Neural progenitor cell (in vitro differentiated cells): ENCODE measurements around the gene GPR39. TPM values are rescaled to one million over a fixed set of nuclear protein-coding genes. Genes with fewer than 3 reads are reported as not detected.
A peak's percentile ranks its signal among the peaks of the same experiment; 100 is the strongest.

Experiments
- DNase-seq: peaks from one replicate; pipeline ENCODE4 v3.0.0-alpha.2; 2016; ENCODE audit warnings: low spot score
- H2AFZ ChIP-seq: fragments of 200-600 bp; sonication (generic); replicated peaks from 2 replicates; pipeline ENCODE4 v1.6.1; 2016; ENCODE audit warnings: antibody characterized with exemption
- H3F3A ChIP-seq: fragments of 200-600 bp; sonication (generic); 2 replicates; pipeline ENCODE4 v1.6.1; 2016; ENCODE audit warnings: antibody characterized with exemption, low read depth
- H3K27ac ChIP-seq: fragments of 200-600 bp; sonication (generic); 2 replicates; pipeline ENCODE4 v1.5.1; 2016; ENCODE audit warnings: mild to moderate bottlenecking
- H3K27me3 ChIP-seq: fragments of 200-600 bp; sonication (generic); 2 replicates; pipeline ENCODE4 v1.6.1; 2016; ENCODE audit warnings: mild to moderate bottlenecking, moderate library complexity
- H3K36me3 ChIP-seq: fragments of 200-600 bp; sonication (generic); 2 replicates; pipeline ENCODE4 v1.5.1; 2016
- H3K4me1 ChIP-seq: fragments of 200-600 bp; sonication (generic); 2 replicates; pipeline ENCODE4 v1.6.1; 2016; ENCODE audit warnings: mixed run types
- H3K4me2 ChIP-seq: fragments of 200-600 bp; sonication (generic); 2 replicates; pipeline ENCODE4 v1.6.1; 2016
- H3K4me3 ChIP-seq: fragments of 200-600 bp; sonication (generic); 2 replicates; pipeline ENCODE4 v1.5.1; 2016
- H3K79me2 ChIP-seq: fragments of 200-600 bp; sonication (generic); 2 replicates; pipeline ENCODE4 v1.6.1; 2016; ENCODE audit warnings: low read depth
- H3K9ac ChIP-seq: fragments of 200-600 bp; sonication (generic); 2 replicates; pipeline ENCODE4 v1.6.1; 2016
- H3K9me3 ChIP-seq: fragments of 200-600 bp; sonication (generic); 2 replicates; pipeline ENCODE4 v1.5.1; 2016; ENCODE audit warnings: low read depth
- H4K20me1 ChIP-seq: fragments of 200-600 bp; sonication (generic); 2 replicates; pipeline ENCODE4 v1.6.1; 2016; ENCODE audit warnings: low read depth
- H3K27ac Mint-ChIP-seq: 3 replicates; pipeline ENCODE4 v1.8.0; 2021; ENCODE audit warnings: mixed read lengths
- H3K27me3 Mint-ChIP-seq: 2 replicates; pipeline ENCODE4 v1.8.0; 2022; ENCODE audit warnings: low read depth, mild to moderate bottlenecking, inconsistent platforms, moderate library complexity, mixed read lengths; ENCODE audit not compliant: insufficient read depth
- H3K36me3 Mint-ChIP-seq: 3 replicates; pipeline ENCODE4 v1.8.0; 2021; ENCODE audit warnings: mixed read lengths
- H3K4me1 Mint-ChIP-seq: 3 replicates; pipeline ENCODE4 v1.8.0; 2021; ENCODE audit warnings: mixed read lengths
- H3K4me3 Mint-ChIP-seq: 3 replicates; pipeline ENCODE4 v1.8.0; 2021; ENCODE audit warnings: mild to moderate bottlenecking, moderate library complexity, mixed read lengths
- H3K9me3 Mint-ChIP-seq: 3 replicates; pipeline ENCODE4 v1.8.0; 2020; ENCODE audit warnings: mixed read lengths
- EZH2 ChIP-seq: fragments of 200-600 bp; sonication (generic); IDR thresholded peaks from 2 replicates; pipeline ENCODE4 v1.6.1; 2017; ENCODE audit warnings: antibody characterized with exemption, mild to moderate bottlenecking, moderate library complexity
- EZH2phosphoT487 ChIP-seq: fragments of 200-600 bp; sonication (generic); IDR thresholded peaks from 2 replicates; pipeline ENCODE4 v1.6.1; 2017; ENCODE audit warnings: antibody characterized with exemption
- total RNA-seq: library from RNA; depleted of rRNA; stranded (reverse); fragments of >200 nt; gene quantifications from 2 replicates; pipeline ENCODE4 v1.2.3, GENCODE V29; 2015; ENCODE audit warnings: low replicate concordance
- TF ChIP-seq, protein P1 (sequence below): fragments of 200-600 bp; sonication (generic); IDR thresholded peaks from 2 replicates; pipeline ENCODE4 v1.5.1; 2017; ENCODE audit warnings: antibody characterized with exemption, mild to moderate bottlenecking

The GPR39 gene
- total RNA-seq, 1 donor from 2014 or later, result 0.28 TPM

DNA sequence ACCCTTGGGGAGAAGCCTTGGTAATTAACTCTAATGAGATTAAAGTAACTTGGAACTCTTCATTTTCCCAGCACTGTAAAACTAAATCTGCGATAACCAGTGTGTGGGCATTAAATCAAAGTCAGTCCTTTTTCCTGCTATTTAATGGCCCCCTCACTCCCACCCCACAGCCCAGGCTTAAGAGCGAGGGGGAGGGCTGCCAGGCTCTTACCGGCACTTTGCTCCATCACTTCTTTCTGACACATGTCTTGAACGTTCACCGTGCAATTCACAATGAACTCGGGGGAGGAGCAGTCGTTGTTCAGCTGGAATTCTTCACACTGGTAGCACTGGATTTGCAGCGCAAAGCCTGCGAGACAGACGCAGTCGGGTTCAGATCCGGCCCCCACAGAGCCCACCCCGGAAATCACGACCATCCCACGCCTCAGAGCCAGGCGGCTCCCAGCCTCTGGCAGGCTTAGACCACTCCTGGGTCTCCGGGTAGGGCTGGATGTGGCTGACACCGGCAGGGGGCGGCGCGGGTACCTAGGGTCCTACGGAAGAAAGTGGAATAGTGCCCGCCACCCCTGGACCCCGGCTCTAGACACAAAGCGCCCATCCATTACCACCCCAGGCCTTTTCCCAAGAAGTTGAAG, 251.7 kb downstream of the GPR39 start:
- Mint-ChIP-seq H3K27me3 (peaks cover 7% of the 10 kb centered on the region), H3K4me3 (peak overlapping the region; percentile 93), H3K4me1 (peaks cover 41% of the 10 kb centered on the region), H3K36me3 (peaks cover 31% of the 10 kb centered on the region), H3K9me3 (no peaks in the 10 kb centered on the region), H3K27ac (no peak overlapping the region)
- Histone ChIP-seq H3K36me3 (no peaks in the 10 kb centered on the region), H3K79me2 (no peaks in the 10 kb centered on the region), H2AFZ (no peak overlapping the region), H3K27ac (no peak overlapping the region), H3K9ac (no peak overlapping the region), H3K4me1 (peaks cover 5% of the 10 kb centered on the region), H4K20me1 (no peaks in the 10 kb centered on the region), H3K4me3 (peak overlapping the region; percentile 65), H3K9me3 (no peaks in the 10 kb centered on the region), H3K27me3 (peaks cover 62% of the 10 kb centered on the region), H3K4me2 (peak overlapping the region; percentile 98), H3F3A (peaks cover 14% of the 10 kb centered on the region)
- DNase-seq, result peak; percentile 76
- TF ChIP-seq EZH2 (no peak), EZH2phosphoT487 (no peak)
- TF ChIP-seq, protein P1, sequence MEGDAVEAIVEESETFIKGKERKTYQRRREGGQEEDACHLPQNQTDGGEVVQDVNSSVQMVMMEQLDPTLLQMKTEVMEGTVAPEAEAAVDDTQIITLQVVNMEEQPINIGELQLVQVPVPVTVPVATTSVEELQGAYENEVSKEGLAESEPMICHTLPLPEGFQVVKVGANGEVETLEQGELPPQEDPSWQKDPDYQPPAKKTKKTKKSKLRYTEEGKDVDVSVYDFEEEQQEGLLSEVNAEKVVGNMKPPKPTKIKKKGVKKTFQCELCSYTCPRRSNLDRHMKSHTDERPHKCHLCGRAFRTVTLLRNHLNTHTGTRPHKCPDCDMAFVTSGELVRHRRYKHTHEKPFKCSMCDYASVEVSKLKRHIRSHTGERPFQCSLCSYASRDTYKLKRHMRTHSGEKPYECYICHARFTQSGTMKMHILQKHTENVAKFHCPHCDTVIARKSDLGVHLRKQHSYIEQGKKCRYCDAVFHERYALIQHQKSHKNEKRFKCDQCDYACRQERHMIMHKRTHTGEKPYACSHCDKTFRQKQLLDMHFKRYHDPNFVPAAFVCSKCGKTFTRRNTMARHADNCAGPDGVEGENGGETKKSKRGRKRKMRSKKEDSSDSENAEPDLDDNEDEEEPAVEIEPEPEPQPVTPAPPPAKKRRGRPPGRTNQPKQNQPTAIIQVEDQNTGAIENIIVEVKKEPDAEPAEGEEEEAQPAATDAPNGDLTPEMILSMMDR, result peak; percentile 60

DNA sequence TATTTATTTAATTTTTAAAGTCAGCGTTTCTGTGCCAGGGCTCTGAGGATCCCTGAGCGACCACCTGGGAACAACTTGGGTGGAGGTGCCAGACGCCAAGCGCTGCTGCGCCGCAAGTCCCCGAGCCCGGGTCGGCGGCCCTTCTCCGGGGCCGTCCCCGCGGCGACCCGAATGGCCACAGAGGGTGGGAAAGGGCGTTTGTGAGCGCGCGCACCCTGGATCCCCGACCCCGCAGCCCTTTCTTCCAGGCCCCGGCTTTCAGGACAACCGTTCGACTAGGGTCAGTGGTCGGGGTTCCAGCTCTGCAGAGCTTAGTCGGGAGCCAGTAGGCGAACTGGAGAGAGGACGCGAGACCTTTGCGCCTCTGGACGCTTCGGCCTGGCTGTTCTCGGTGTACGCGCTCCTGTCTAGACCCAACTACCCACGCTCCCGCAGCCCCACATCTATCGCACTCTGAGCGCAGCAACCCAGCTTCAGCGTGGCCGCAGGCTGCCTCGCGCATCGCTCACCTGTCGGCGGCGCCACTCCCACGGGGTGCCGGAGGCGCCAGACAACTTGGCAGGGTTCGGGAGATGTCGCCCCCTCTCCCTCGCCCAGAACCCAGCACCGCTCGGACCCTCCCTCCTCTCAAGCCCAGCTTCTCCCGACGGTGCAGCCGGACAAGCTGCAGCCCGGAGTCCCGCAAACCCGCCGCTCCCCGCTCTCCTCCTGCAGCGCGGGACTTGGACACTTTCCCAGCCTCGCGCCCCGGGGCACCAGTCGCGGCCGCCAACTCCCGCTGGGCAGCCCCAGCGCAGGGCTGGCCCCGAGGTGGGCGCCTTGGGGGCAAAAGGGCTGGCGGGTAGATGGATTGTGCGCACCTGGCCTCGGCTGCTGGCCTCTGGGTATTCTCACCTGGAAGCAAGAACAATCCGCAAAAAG, 252.6 kb downstream of the GPR39 start:
- no peak overlapping the region for H3K27ac ChIP-seq
- H2AFZ ChIP-seq, result peak overlapping the region; percentile 92
- DNase-seq, result peak; percentile 72
- peaks cover 7% of the 10 kb centered on the region for H3K27me3 Mint-ChIP-seq
- H3K9ac ChIP-seq, result no peak overlapping the region
- peak overlapping the region; percentile 65 for H3K4me3 ChIP-seq
- peaks cover 23% of the 10 kb centered on the region for H3K36me3 Mint-ChIP-seq
- no peaks in the 10 kb centered on the region for H3K9me3 ChIP-seq
- H3K27me3 ChIP-seq, result peaks cover 62% of the 10 kb centered on the region
- H3K4me1 Mint-ChIP-seq, result peaks cover 41% of the 10 kb centered on the region
- H3K79me2 ChIP-seq, result no peaks in the 10 kb centered on the region
- H3K4me1 ChIP-seq, result peaks cover 5% of the 10 kb centered on the region
- H3K4me2 ChIP-seq, result peak overlapping the region; percentile 98
- peaks cover 14% of the 10 kb centered on the region for H3F3A ChIP-seq
- H3K4me3 Mint-ChIP-seq, result peak overlapping the region; percentile 93
- no peak overlapping the region for H3K27ac Mint-ChIP-seq
- peak; percentile 80 for TF ChIP-seq EZH2
- TF ChIP-seq, protein P1, result peak; percentile 43
- peak; percentile 59 for TF ChIP-seq EZH2phosphoT487
- no peaks in the 10 kb centered on the region for H4K20me1 ChIP-seq
- no peaks in the 10 kb centered on the region for H3K36me3 ChIP-seq
- H3K9me3 Mint-ChIP-seq, result no peaks in the 10 kb centered on the region

DNA sequence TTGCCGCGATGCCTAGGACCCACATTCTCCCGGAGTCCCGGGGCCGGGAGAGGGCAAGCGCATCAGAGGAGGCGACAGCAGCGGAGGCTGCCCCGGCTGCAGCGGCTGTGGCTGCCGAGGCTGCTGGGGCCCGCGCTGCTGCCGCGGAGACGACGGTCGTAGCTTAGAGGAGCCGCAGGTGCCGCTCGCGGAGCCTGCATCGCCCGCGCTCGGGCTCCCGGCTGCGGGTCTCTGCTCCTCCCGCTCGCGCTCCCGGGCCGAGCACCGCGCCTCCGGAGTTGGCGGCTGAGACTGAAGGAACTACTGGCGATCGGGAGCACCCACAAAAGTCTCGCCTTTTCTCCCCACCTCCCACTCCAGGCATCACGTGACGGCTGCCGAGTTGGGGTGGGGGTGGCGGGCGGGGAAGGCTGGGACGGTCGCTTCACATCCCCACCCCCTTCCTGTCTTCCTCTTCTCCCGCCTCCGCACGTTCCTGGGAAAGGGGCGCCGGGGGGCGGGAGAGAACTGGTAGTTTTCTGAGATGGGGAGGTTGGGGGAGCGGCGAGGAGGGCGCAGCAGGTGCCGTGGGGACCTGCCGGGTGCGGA, 253.4 kb downstream of the GPR39 start, which contains the start of gene LYPD1:
Gene LYPD1 (minus strand): TSS at position 298 of the 588 bp plus-strand sequence. CDS start 273 bp downstream, at position 25.
- peaks cover 14% of the 10 kb centered on the region for H3F3A ChIP-seq
- peaks cover 19% of the 10 kb centered on the region for H3K36me3 Mint-ChIP-seq
- no peaks in the 10 kb centered on the region for H3K9me3 ChIP-seq
- TF ChIP-seq EZH2 (peak; percentile 56), EZH2phosphoT487 (no peak)
- TF ChIP-seq, protein P1, result peak; percentile 4
- peak within 1 kb of the TSS; percentile 98 for H3K4me2 ChIP-seq
- DNase-seq, result peak; percentile 84
- H3K36me3 ChIP-seq, result no peaks in the 10 kb centered on the region
- H3K27ac Mint-ChIP-seq, result peak within 1 kb of the TSS; percentile 25
- H4K20me1 ChIP-seq, result no peaks in the 10 kb centered on the region
- peaks cover 5% of the 10 kb centered on the region for H3K4me1 ChIP-seq
- H3K9me3 Mint-ChIP-seq, result no peaks in the 10 kb centered on the region
- peaks cover 7% of the 10 kb centered on the region for H3K27me3 Mint-ChIP-seq
- peak within 1 kb of the TSS; percentile 65 for H3K4me3 ChIP-seq
- no peaks in the 10 kb centered on the region for H3K79me2 ChIP-seq
- H2AFZ ChIP-seq, result peak within 1 kb of the TSS; percentile 92
- peak within 1 kb of the TSS; percentile 93 for H3K4me3 Mint-ChIP-seq
- H3K27me3 ChIP-seq, result peaks cover 62% of the 10 kb centered on the region
- H3K9ac ChIP-seq, result no peak within 1 kb of the TSS
- H3K4me1 Mint-ChIP-seq, result peaks cover 41% of the 10 kb centered on the region
- no peak within 1 kb of the TSS for H3K27ac ChIP-seq
